Right atrium auricular region (tissue), 2 donors: ENCODE data around the gene TOMM7. TPM values are rescaled to one million over a fixed set of nuclear protein-coding genes. Genes with fewer than 3 reads are reported as not detected.

ENCODE experiments used
- DNase-seq: peaks from one replicate; pipeline ENCODE4 v3.0.0-alpha.2; 2019; ENCODE audit warnings: low spot score
- H3K27ac ChIP-seq, 2 donors: fragments of 200-600 bp; sonication (generic); 1 replicate in 1 of 2; 2 replicates in 1 of 2; pipeline ENCODE4 v1.5.1; 2016 to 2019
- H3K27me3 ChIP-seq, 2 donors: fragments of 200-600 bp; sonication (generic); one replicate each; pipeline versions ENCODE4 v1.5.1 to v1.6.0; 2017 to 2019
- H3K36me3 ChIP-seq: fragments of 200-600 bp; sonication (generic); one replicate; pipeline ENCODE4 v1.5.1; 2016
- H3K4me1 ChIP-seq, 2 donors: fragments of 200-600 bp; sonication (generic); one replicate each; pipeline versions ENCODE4 v1.5.1 to v1.6.0; 2017 to 2019
- H3K4me3 ChIP-seq, 2 donors: fragments of 200-600 bp; sonication (generic); 1 replicate in 1 of 2; 2 replicates in 1 of 2; pipeline ENCODE4 v1.5.1; 2017 to 2019; ENCODE audit warnings: mild to moderate bottlenecking in 1 of 2, moderate library complexity in 1 of 2
- H3K9me3 ChIP-seq, 2 donors: fragments of 200-600 bp; sonication (generic); one replicate each; pipeline ENCODE4 v1.5.1; 2019
- CTCF ChIP-seq, 2 donors: fragments of 200-600 bp; sonication (generic); IDR thresholded peaks; one replicate each; pipeline ENCODE4 v1.5.1; 2019; ENCODE audit warnings: antibody characterized with exemption in 2 of 2
- total RNA-seq, 2 donors: library from RNA; depleted of rRNA; stranded (reverse); fragments of >200 nt; gene quantifications; one replicate each; pipeline ENCODE4 v1.1.0, GENCODE V29; 2016

The TOMM7 gene
- total RNA-seq, 2 donors from 2014 or later: 101 to 188 TPM

- Histone ChIP-seq H3K27ac (no peak overlapping the region), H3K4me3 (no peak overlapping the region), H3K27me3 (no peaks in the 10 kb centered on the region), H3K9me3 (no peaks in the 10 kb centered on the region), H3K36me3 (no peaks in the 10 kb centered on the region), H3K4me1 (no peaks in the 10 kb centered on the region)
- DNase-seq: no peak
- no peak for TF ChIP-seq CTCF (IDR thresholded peaks at IDR 0.05)
Observed at GRCh38 chr7:22776964-22777363, 45.7 kb downstream of the TOMM7 start.

- no peak overlapping the region for H3K4me3 ChIP-seq
- TF ChIP-seq CTCF (IDR thresholded peaks at IDR 0.05): no peak
- no peaks in the 10 kb centered on the region for H3K27me3 ChIP-seq
- H3K4me1 ChIP-seq: no peaks in the 10 kb centered on the region
- H3K27ac ChIP-seq: no peak overlapping the region
- no peak for DNase-seq
- H3K36me3 ChIP-seq: no peaks in the 10 kb centered on the region
- H3K9me3 ChIP-seq: no peaks in the 10 kb centered on the region
Observed at GRCh38 chr7:22772885-22773284, 49.8 kb downstream of the TOMM7 start.

- TF ChIP-seq CTCF (IDR thresholded peaks at IDR 0.05): no peak
- Histone ChIP-seq H3K4me3 (no peak overlapping the region), H3K27me3 (no peaks in the 10 kb centered on the region), H3K9me3 (no peaks in the 10 kb centered on the region), H3K36me3 (no peaks in the 10 kb centered on the region), H3K4me1 (no peaks in the 10 kb centered on the region), H3K27ac (no peak overlapping the region)
- no peak for DNase-seq
Observed at GRCh38 chr7:22771872-22772228, 50.8 kb downstream of the TOMM7 start.

GRCh38 chr7:22771194-22771871 lies 51.3 kb downstream of the TOMM7 start:
- Histone ChIP-seq H3K9me3 (no peaks in the 10 kb centered on the region), H3K36me3 (no peaks in the 10 kb centered on the region), H3K27ac (no peak overlapping the region), H3K4me3 (no peak overlapping the region), H3K27me3 (no peaks in the 10 kb centered on the region), H3K4me1 (no peaks in the 10 kb centered on the region)
- TF ChIP-seq CTCF (IDR thresholded peaks at IDR 0.05): no peak
- DNase-seq: no peak

GRCh38 chr7:22765609-22766008 lies 57.0 kb downstream of the TOMM7 start:
- TF ChIP-seq CTCF (IDR thresholded peaks at IDR 0.05): no peak
- no peak for DNase-seq
- Histone ChIP-seq H3K27ac (no peak overlapping the region), H3K9me3 (peaks cover 0 to under 1% of the 10 kb centered on the region in 2 donors), H3K36me3 (no peaks in the 10 kb centered on the region), H3K4me3 (no peak overlapping the region), H3K27me3 (no peaks in the 10 kb centered on the region), H3K4me1 (no peaks in the 10 kb centered on the region)

Other genes with a start within 250 kb of the TOMM7 start
- 10 to 100 TPM in 1 of 2 donors, 1 to 10 TPM in 1; 3.6 to 19.8 TPM for gene IL6, start 95.6 kb downstream of the TOMM7 start, total RNA-seq
- gene HYCC1, start 191.3 kb upstream of the TOMM7 start, total RNA-seq: 10 to 100 TPM; 26.1 to 40.8 TPM